Spinal cord (tissue), 10 donors: ENCODE data around the gene CERS1. TPM values are rescaled to one million over a fixed set of nuclear protein-coding genes. Genes with fewer than 3 reads are reported as not detected.
A peak's percentile ranks its signal among the peaks of the same experiment; 100 is the strongest.

Experiments used
- DNase-seq, 6 donors: peaks; one replicate each; pipeline versions ENCODE4 v3.0.0 to v3.0.0-alpha.2; 2013 to 2015; ENCODE audit warnings: low spot score in 6 of 6, low read depth in 4 of 6
- H3K27ac ChIP-seq: one replicate; pipeline ENCODE4 v1.5.1; 2013; ENCODE audit warnings: low read depth, low read length, control low read depth
- H3K27me3 ChIP-seq: one replicate; pipeline ENCODE4 v1.6.1; 2013; ENCODE audit warnings: low read length; ENCODE audit not compliant: control insufficient read depth, insufficient read depth
- H3K36me3 ChIP-seq: one replicate; pipeline ENCODE4 v1.6.1; 2013; ENCODE audit warnings: low read length; ENCODE audit not compliant: control insufficient read depth, insufficient read depth
- H3K4me1 ChIP-seq: one replicate; pipeline ENCODE4 v1.6.1; 2013; ENCODE audit warnings: low read length; ENCODE audit not compliant: control insufficient read depth, insufficient read depth
- H3K4me3 ChIP-seq: one replicate; pipeline ENCODE4 v1.5.1; 2013; ENCODE audit warnings: low read depth, low read length, control low read depth
- H3K9me3 ChIP-seq: one replicate; pipeline ENCODE4 v1.6.1; 2013; ENCODE audit warnings: low read length; ENCODE audit not compliant: control insufficient read depth, insufficient read depth
- WGBS: methylation state at CpG from one replicate; pipeline ENCODE4 v1.1.5; 2013; ENCODE audit warnings: missing lambda C conversion rate; ENCODE audit not compliant: insufficient coverage; 5-methylcytosine and 5-hydroxymethylcytosine counted together
- polyA plus RNA-seq, 2 donors: library from polyadenylated mRNA; unstranded; fragments of 120-200 nt; gene quantifications; one replicate each; pipeline ENCODE4 v1.2.1, GENCODE V29; 2013; ENCODE audit not compliant: insufficient read length in 2 of 2
- total RNA-seq, 2 donors: library from RNA; depleted of rRNA in 1 of 2; stranded (reverse); fragments of 120-200 nt in 1 of 2; fragments of >200 nt in 1 of 2; gene quantifications; one replicate each; pipeline versions ENCODE4 v1.2.3 to v1.2.4, GENCODE V29; 2013 to 2014
- donor health status: healthy.

Gene CERS1
- total and polyA plus RNA-seq, 4 donors, result 22.5 to 141 (median 76.8) TPM

GRCh38 chr19:18831524-18832305 is 64.2 kb downstream of the CERS1 start, which contains the start of gene UPF1:
UPF1 (plus strand) TSS chr19:18831959; CDS start chr19:18832210, 251 bp downstream.
- Histone ChIP-seq H3K27me3 (no peaks in the 10 kb centered on the region), H3K4me3 (peak within 1 kb of the TSS; percentile 71), H3K9me3 (no peaks in the 10 kb centered on the region), H3K27ac (no peak within 1 kb of the TSS), H3K4me1 (peaks cover 19% of the 10 kb centered on the region), H3K36me3 (peaks cover 6% of the 10 kb centered on the region)
- under 1% methylated on average over 96 of the region's 96 CpGs for WGBS
- DNase-seq, result peak; percentile 76 to 98 (median 90)

GRCh38 chr19:18830488-18830887 is 65.5 kb downstream of the CERS1 start:
- no peak overlapping the region for H3K4me3 ChIP-seq
- 100% methylated on average over 1 of the region's 2 CpGs for WGBS
- H3K27me3 ChIP-seq, result no peaks in the 10 kb centered on the region
- H3K4me1 ChIP-seq, result peaks cover 19% of the 10 kb centered on the region
- peaks cover 6% of the 10 kb centered on the region for H3K36me3 ChIP-seq
- DNase-seq, result no peak
- H3K27ac ChIP-seq, result no peak overlapping the region
- H3K9me3 ChIP-seq, result no peaks in the 10 kb centered on the region

GRCh38 chr19:18828786-18829185 is 67.2 kb downstream of the CERS1 start:
- DNase-seq, result no peak
- no peaks in the 10 kb centered on the region for H3K36me3 ChIP-seq
- H3K27me3 ChIP-seq, result no peaks in the 10 kb centered on the region
- no peak overlapping the region for H3K27ac ChIP-seq
- peaks cover 14% of the 10 kb centered on the region for H3K4me1 ChIP-seq
- 59% methylated on average over 5 of the region's 6 CpGs for WGBS
- H3K9me3 ChIP-seq, result no peaks in the 10 kb centered on the region
- no peak overlapping the region for H3K4me3 ChIP-seq

Other genes starting within 250 kb of the CERS1 start
- gene CRTC1, start 212.5 kb downstream of the CERS1 start, total RNA-seq, result 1 to 10 TPM; 5.6 to 7.8 TPM
- gene CRTC1, start 212.5 kb downstream of the CERS1 start, polyA plus RNA-seq, result 10 to 100 TPM; 44.7 to 45.3 TPM
- under 1 TPM in 1 of 2 donors, not detected in 1; 0.40 TPM for gene COMP, start 104.9 kb downstream of the CERS1 start, total RNA-seq
- under 1 TPM; 0.23 to 0.32 TPM for gene COMP, start 104.9 kb downstream of the CERS1 start, polyA plus RNA-seq
- 10 to 100 TPM; 45.2 to 49.7 TPM for gene UPF1, start 64.2 kb downstream of the CERS1 start, total RNA-seq
- 10 to 100 TPM; 53.4 to 57.5 TPM for gene UPF1, start 64.2 kb downstream of the CERS1 start, polyA plus RNA-seq
- 100 to 1,000 TPM in 1 of 2 donors, 10 to 100 TPM in 1; 77.2 to 181 TPM for gene COPE, start 23.2 kb upstream of the CERS1 start, total RNA-seq
- gene COPE, start 23.2 kb upstream of the CERS1 start, polyA plus RNA-seq, result 100 to 1,000 TPM; 174 to 188 TPM
- gene DDX49, start 23.6 kb upstream of the CERS1 start, total RNA-seq, result 10 to 100 TPM; 34.6 to 63.6 TPM
- 10 to 100 TPM; 79.0 to 81.8 TPM for gene DDX49, start 23.6 kb upstream of the CERS1 start, polyA plus RNA-seq
- 10 to 100 TPM in 1 of 2 donors, 1 to 10 TPM in 1; 9.9 to 32.5 TPM for gene HOMER3, start 45.1 kb upstream of the CERS1 start, total RNA-seq
- 10 to 100 TPM; 37.6 to 39.2 TPM for gene HOMER3, start 45.1 kb upstream of the CERS1 start, polyA plus RNA-seq
- 10 to 100 TPM; 76.8 to 83.2 TPM for gene SUGP2, start 137.4 kb upstream of the CERS1 start, total RNA-seq
- 100 to 1,000 TPM; 176 to 198 TPM for gene SUGP2, start 137.4 kb upstream of the CERS1 start, polyA plus RNA-seq
- gene ARMC6, start 137.4 kb upstream of the CERS1 start, total RNA-seq, result 10 to 100 TPM; 28.0 to 29.3 TPM
- 10 to 100 TPM; 42.8 to 49.0 TPM for gene ARMC6, start 137.4 kb upstream of the CERS1 start, polyA plus RNA-seq
- gene SLC25A42, start 167.8 kb upstream of the CERS1 start, total RNA-seq, result 1 to 10 TPM; 7.6 to 9.9 TPM
- 10 to 100 TPM; 19.8 to 25.0 TPM for gene SLC25A42, start 167.8 kb upstream of the CERS1 start, polyA plus RNA-seq
- gene TMEM161A, start 242.3 kb upstream of the CERS1 start, total RNA-seq, result 10 to 100 TPM in 1 of 2 donors, 1 to 10 TPM in 1; 9.6 to 23.4 TPM
- gene TMEM161A, start 242.3 kb upstream of the CERS1 start, polyA plus RNA-seq, result 10 to 100 TPM; 25.1 to 36.8 TPM